ENCODE measurements around the gene FRMD1.

FRMD1 gene

DNA sequence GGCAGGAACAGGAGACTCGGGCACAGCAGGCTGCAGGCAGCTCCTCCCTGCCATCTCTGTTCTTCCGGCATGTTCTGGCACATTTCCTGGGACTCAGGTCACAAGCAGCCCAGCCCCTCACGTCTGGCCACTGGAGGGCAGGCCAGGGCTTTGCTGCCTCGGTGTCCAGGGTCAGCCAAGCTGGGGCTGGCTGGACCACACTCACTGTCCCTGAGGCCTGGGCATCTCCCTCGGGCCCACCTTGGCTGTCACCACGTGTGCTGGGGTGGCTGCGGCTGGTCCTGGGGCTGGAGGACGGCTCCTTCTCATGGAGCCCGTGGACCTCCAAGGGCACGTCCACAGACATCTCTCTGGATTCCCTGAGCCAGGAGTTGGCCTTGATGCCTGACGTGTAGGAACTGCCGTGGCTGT lies 18.5 kb downstream of the FRMD1 start:
- in situ Hi-C loops (cut with MboI; ENCODE audit: low sequenced_read_pairs, unreplicated experiment) = no loop called here
- DNase-seq (ENCODE audit: low spot score) = no peak
- no peak for TF ChIP-seq CTCF (IDR thresholded peaks at IDR 0.05; ENCODE audit: borderline replicate concordance, control extremely low read depth, extremely low read depth, insufficient read depth, missing control alignments)

- in situ Hi-C loops (cut with MboI; ENCODE audit: low sequenced_read_pairs, unreplicated experiment) = no loop called here
- TF ChIP-seq CTCF (IDR thresholded peaks at IDR 0.05; ENCODE audit: borderline replicate concordance, control extremely low read depth, extremely low read depth, insufficient read depth, missing control alignments) = no peak
- no peak for DNase-seq (ENCODE audit: low spot score)
These were observed 20.1 kb downstream of the FRMD1 start for GRCh38 chr6:168058691-168059551.

- no peak for TF ChIP-seq CTCF (IDR thresholded peaks at IDR 0.05; ENCODE audit: borderline replicate concordance, control extremely low read depth, extremely low read depth, insufficient read depth, missing control alignments)
- DNase-seq (ENCODE audit: low spot score) = no peak
- in situ Hi-C loops (cut with MboI; ENCODE audit: low sequenced_read_pairs, unreplicated experiment) = no loop called here
These were observed 21.2 kb downstream of the FRMD1 start for GRCh38 chr6:168057836-168058235.

DNA sequence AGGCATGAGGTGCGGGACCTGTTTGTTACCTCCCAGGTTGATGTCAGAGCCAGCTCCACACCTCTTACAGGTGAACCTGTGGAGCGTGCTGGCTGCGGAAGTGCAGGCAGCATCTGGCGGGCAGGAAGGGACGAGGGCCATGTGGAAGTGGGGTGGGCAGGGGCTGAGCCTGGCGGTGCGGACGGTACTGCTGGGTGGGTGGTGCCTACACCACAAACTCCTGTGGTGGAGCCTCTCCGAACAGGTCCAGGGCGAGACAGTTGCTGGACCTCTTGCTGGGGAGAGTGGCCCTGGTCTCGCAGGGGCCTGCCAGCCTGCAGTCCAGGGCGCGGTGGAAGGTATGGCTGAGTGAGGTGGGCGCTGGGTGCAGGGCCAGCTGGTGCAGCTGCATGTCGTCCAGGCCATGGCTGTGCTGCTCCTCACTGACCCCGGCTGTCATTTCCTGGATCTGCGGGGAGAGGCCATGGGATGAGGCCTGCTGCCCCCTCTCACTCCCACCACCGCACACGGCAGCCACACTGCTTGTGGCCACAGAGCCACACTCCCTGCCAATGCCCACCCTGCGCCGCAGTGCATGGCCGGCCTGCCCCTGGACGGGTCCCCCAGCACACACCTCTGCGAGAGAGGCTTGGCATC lies 22.0 kb downstream of the FRMD1 start:
- in situ Hi-C loops (cut with MboI; ENCODE audit: low sequenced_read_pairs, unreplicated experiment) = no loop called here
- no peak for TF ChIP-seq CTCF (IDR thresholded peaks at IDR 0.05; ENCODE audit: borderline replicate concordance, control extremely low read depth, extremely low read depth, insufficient read depth, missing control alignments)
- DNase-seq (ENCODE audit: low spot score) = no peak

- TF ChIP-seq CTCF (IDR thresholded peaks at IDR 0.05; ENCODE audit: borderline replicate concordance, control extremely low read depth, extremely low read depth, insufficient read depth, missing control alignments) = no peak
- in situ Hi-C loops (cut with MboI; ENCODE audit: low sequenced_read_pairs, unreplicated experiment) = no loop called here
- DNase-seq (ENCODE audit: low spot score) = no peak
These were observed 23.1 kb downstream of the FRMD1 start for GRCh38 chr6:168055696-168056489.

DNA sequence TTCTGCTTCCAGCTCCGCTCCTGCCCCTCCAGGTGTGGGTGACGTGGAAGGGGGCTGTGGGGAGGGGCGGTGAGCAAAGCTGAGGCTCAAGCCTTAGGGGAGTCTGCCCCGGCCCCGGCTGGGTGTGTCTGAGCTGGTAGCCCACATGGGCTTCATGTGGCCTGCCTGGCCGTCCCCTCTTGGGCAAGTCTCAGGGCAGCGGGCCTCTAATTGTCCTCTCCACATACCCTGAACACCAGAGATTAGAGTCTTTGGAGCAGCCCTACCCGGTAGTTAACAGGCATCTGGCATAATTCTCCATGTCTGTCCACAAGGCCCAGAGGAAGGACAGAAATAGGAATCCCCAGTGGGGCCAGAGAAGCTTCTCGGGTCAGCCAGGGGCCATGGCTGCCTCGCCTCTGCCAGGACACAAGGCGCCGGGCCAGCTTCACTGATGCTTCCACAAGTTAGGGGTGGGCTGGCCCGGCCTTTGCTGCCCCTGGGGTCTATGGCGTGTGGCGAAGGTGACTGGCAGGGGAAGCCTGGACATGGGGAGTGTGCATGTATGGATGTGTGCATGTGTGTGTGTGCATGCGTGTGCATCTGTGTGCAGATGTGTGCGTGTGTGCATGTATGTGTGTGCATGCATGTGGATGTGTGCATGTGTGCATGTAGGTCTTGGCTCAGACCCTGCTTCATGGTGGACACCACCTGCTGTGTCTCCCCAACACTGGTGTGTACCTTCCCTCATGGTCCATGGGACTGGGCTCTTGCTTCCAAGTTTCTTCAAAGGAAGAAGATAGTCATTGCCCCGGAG lies 24.0 kb downstream of the FRMD1 start:
- no peak for TF ChIP-seq CTCF (IDR thresholded peaks at IDR 0.05; ENCODE audit: borderline replicate concordance, control extremely low read depth, extremely low read depth, insufficient read depth, missing control alignments)
- in situ Hi-C loops (cut with MboI; ENCODE audit: low sequenced_read_pairs, unreplicated experiment) = no loop called here
- DNase-seq (ENCODE audit: low spot score) = no peak
